ENCODE measurements around the gene PSTK.
A peak's percentile ranks its signal among the peaks of the same experiment; 100 is the strongest.

PSTK gene

GRCh38 chr10:122992031-122992585 is 11.9 kb downstream of the PSTK start:
- DNase-seq (ENCODE audit: low spot score), result no peak

- DNase-seq (ENCODE audit: low spot score), result no peak
Observed at GRCh38 chr10:122993797-122994336, 13.7 kb downstream of the PSTK start.

GRCh38 chr10:122995936-122996335 is 15.7 kb downstream of the PSTK start:
- DNase-seq (ENCODE audit: low spot score), result no peak

- DNase-seq (ENCODE audit: low spot score), result no peak
Observed at GRCh38 chr10:122997864-122998263, 17.7 kb downstream of the PSTK start.

GRCh38 chr10:122998360-122998917 is 18.2 kb downstream of the PSTK start:
- no peak for DNase-seq (ENCODE audit: low spot score)

- DNase-seq (ENCODE audit: low spot score), result no peak
Observed at GRCh38 chr10:122998934-122999333, 18.7 kb downstream of the PSTK start.

- DNase-seq (ENCODE audit: low spot score), result no peak
Observed at GRCh38 chr10:122999347-122999746, 19.1 kb downstream of the PSTK start.

- no peak for DNase-seq (ENCODE audit: low spot score)
Observed at GRCh38 chr10:123000155-123000554, 20.0 kb downstream of the PSTK start.

- DNase-seq (ENCODE audit: low spot score), result no peak
Observed at GRCh38 chr10:123001370-123001769, 21.2 kb downstream of the PSTK start.

GRCh38 chr10:123004298-123004697 is 24.1 kb downstream of the PSTK start:
- no peak for DNase-seq (ENCODE audit: low spot score)

- DNase-seq (ENCODE audit: low spot score), result peak; percentile 71
Observed at GRCh38 chr10:123007558-123008354, 27.6 kb downstream of the PSTK start.

- DNase-seq (ENCODE audit: low spot score), result peak; percentile 99
Observed at GRCh38 chr10:123008355-123009104, 28.3 kb downstream of the PSTK start, which contains the start of the genes ACADSB and IKZF5. Gene ACADSB (plus strand): TSS chr10:123009006. CDS start chr10:123009030, 24 bp downstream. Gene IKZF5 (minus strand): TSS chr10:123008795. CDS start chr10:122998625, 10,170 bp downstream.

GRCh38 chr10:123009105-123009820 is 29.1 kb downstream of the PSTK start:
- DNase-seq (ENCODE audit: low spot score), result peak; percentile 37

GRCh38 chr10:123011987-123012386 is 31.8 kb downstream of the PSTK start:
- DNase-seq (ENCODE audit: low spot score), result no peak

- DNase-seq (ENCODE audit: low spot score), result no peak
Observed at GRCh38 chr10:123013456-123014419, 33.5 kb downstream of the PSTK start.

- no peak for DNase-seq (ENCODE audit: low spot score)
Observed at GRCh38 chr10:123014772-123015171, 34.6 kb downstream of the PSTK start.

- no peak for DNase-seq (ENCODE audit: low spot score)
Observed at GRCh38 chr10:123016228-123016627, 36.0 kb downstream of the PSTK start.

GRCh38 chr10:123017421-123018165 is 37.4 kb downstream of the PSTK start:
- DNase-seq (ENCODE audit: low spot score), result no peak

GRCh38 chr10:123018531-123018930 is 38.3 kb downstream of the PSTK start:
- no peak for DNase-seq (ENCODE audit: low spot score)

- no peak for DNase-seq (ENCODE audit: low spot score)
Observed at GRCh38 chr10:123019264-123019663, 39.1 kb downstream of the PSTK start.

Measured in AG08396 (cell line).